PC-3 (cell line): ENCODE results near the gene LILRB3.
A peak's percentile ranks its signal among the peaks of the same experiment; 100 is the strongest.

ENCODE experiments used
- EZH2phosphoT487 ChIP-seq: fragments of 300-600 bp; sonication (generic); IDR thresholded peaks from 2 replicates; pipeline ENCODE4 v1.6.1; 2018; ENCODE audit warnings: mild to moderate bottlenecking, antibody characterized with exemption, low read length, borderline replicate concordance
- TF ChIP-seq, protein P1 (sequence below): fragments of 300-600 bp; sonication (generic); conservative IDR thresholded peaks from 2 replicates; pipeline ENCODE4 v1.5.1; 2017; ENCODE audit warnings: antibody characterized with exemption, low read depth, mild to moderate bottlenecking, low read length

DNA sequence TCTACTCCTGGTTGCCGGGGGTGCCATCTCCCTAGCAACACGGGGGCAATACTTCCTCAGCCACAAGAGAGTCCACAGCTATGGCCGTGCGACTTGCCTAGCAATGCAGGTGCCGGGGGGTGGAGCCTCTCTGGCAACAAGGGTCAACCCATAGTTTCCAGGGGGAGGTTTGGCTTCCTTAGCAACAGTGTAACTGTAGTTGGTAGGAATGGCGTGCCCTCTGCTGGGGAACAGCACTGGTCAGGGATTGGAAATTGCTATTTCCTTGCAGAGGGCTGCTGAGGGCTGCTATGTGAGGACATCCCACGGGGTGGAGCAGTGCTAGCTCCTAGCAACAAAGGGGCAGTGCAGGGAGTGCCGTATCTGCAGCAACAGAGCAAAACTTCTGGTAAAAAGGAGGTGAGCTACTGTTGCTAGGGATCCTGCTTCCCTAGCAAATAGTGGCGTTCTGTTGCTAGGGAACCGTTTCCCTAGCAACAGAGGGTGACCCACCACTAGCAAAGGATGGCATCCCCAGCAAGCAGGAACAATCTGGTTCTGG is 42.8 kb downstream of the LILRB3 start:
- no peak for TF ChIP-seq EZH2phosphoT487
- TF ChIP-seq, protein P1, sequence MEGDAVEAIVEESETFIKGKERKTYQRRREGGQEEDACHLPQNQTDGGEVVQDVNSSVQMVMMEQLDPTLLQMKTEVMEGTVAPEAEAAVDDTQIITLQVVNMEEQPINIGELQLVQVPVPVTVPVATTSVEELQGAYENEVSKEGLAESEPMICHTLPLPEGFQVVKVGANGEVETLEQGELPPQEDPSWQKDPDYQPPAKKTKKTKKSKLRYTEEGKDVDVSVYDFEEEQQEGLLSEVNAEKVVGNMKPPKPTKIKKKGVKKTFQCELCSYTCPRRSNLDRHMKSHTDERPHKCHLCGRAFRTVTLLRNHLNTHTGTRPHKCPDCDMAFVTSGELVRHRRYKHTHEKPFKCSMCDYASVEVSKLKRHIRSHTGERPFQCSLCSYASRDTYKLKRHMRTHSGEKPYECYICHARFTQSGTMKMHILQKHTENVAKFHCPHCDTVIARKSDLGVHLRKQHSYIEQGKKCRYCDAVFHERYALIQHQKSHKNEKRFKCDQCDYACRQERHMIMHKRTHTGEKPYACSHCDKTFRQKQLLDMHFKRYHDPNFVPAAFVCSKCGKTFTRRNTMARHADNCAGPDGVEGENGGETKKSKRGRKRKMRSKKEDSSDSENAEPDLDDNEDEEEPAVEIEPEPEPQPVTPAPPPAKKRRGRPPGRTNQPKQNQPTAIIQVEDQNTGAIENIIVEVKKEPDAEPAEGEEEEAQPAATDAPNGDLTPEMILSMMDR = 0 out of 2 replicates have a peak, but pooled peaks have one; percentile 17
